Uterus (tissue), 2 donors: ENCODE data around the gene TMEM141.

Experiments
- CTCF ChIP-seq, 4 experiments: fragments of 200-600 bp in 2 of 4; fragments of 450-650 bp in 2 of 4; sonication (generic) in 2 of 4; IDR thresholded peaks; one replicate each; pipeline ENCODE4 v1.5.1; 2016 to 2019; ENCODE audit warnings: antibody characterized with exemption in 4 of 4, mild to moderate bottlenecking in 2 of 4, moderate library complexity in 1 of 4
- POLR2A ChIP-seq, 2 donors: fragments of 450-650 bp; IDR thresholded peaks; one replicate each; pipeline ENCODE4 v1.6.1; 2016; ENCODE audit warnings: antibody characterized with exemption in 2 of 2, mild to moderate bottlenecking in 1 of 2, moderate library complexity in 1 of 2

- TF ChIP-seq POLR2A (IDR thresholded peaks at IDR 0.05) (no peak), CTCF (IDR thresholded peaks at IDR 0.05) (no peak)
Measured at GRCh38 chr9:136744773-136745172, 46.4 kb upstream of the TMEM141 start.
